K562 (cell line): Measurements from ENCODE around the gene AOC3.

ENCODE experiments used
- CEBPG ChIP-seq, 3 experiments: fragments of 200-800 bp in 1 of 3; sonication (Bioruptor generic) in 1 of 3; sonication (generic) in 1 of 3; formaldehyde crosslinking in 1 of 3; IDR thresholded peaks in 2 of 3; conservative IDR thresholded peaks in 1 of 3; 2 replicates each; pipeline versions ENCODE4 v1.6.1 to v1.8.0; 2016 to 2022; ENCODE audit warnings: missing compliant biosample characterization in 2 of 3, missing genetic modification characterization in 2 of 3, mild to moderate bottlenecking in 1 of 3, missing genetic modification reagents in 1 of 3
- E2F1 ChIP-seq: sonication (generic); formaldehyde crosslinking; IDR thresholded peaks from 2 replicates; pipeline ENCODE4 v1.8.1; 2023; ENCODE audit warnings: mild to moderate bottlenecking, missing genetic modification reagents, moderate library complexity
- E2F8 ChIP-seq: fragments of 450-650 bp; IDR thresholded peaks from 2 replicates; pipeline ENCODE4 v1.7.1; 2018; ENCODE audit warnings: mild to moderate bottlenecking, low read depth; ENCODE audit not compliant: partially characterized antibody
- EZH2 ChIP-seq: IDR thresholded peaks from 2 replicates; pipeline ENCODE4 v1.6.1; 2012; ENCODE audit warnings: low read depth, mild to moderate bottlenecking, inconsistent platforms, low read length, borderline replicate concordance
- HDAC6 ChIP-seq: IDR thresholded peaks from 2 replicates; pipeline ENCODE4 v1.6.1; 2012; ENCODE audit warnings: low read depth, mild to moderate bottlenecking, control low read depth, inconsistent platforms, low read length, moderate library complexity
- MAZ ChIP-seq, 2 experiments: fragments of 450-650 bp in 1 of 2; sonication (generic) in 1 of 2; formaldehyde crosslinking; IDR thresholded peaks in 1 of 2; conservative IDR thresholded peaks in 1 of 2; 2 replicates each; pipeline versions ENCODE4 v1.4.0 to v1.5.0; 2020; ENCODE audit warnings: mild to moderate bottlenecking in 1 of 2, missing genetic modification reagents in 1 of 2
- NKRF ChIP-seq: fragments of 450-650 bp; IDR thresholded peaks from 2 replicates; pipeline ENCODE4 v1.6.1; 2016; ENCODE audit warnings: borderline replicate concordance
- PRDM10 ChIP-seq: fragments of 450-650 bp; IDR thresholded peaks from 2 replicates; pipeline ENCODE4 v1.6.1; 2018; ENCODE audit not compliant: partially characterized antibody
- TCF7L2 ChIP-seq: fragments of 150-350 bp; IDR thresholded peaks from 2 replicates; pipeline ENCODE4 v1.6.1; 2016; ENCODE audit warnings: low read depth, mild to moderate bottlenecking, low read length, moderate library complexity

GRCh38 chr17:42871647-42872046 lies 20.6 kb downstream of the AOC3 start:
- TF ChIP-seq TCF7L2: no peak
- TF ChIP-seq E2F1 (CRISPR knock-in tag): no peak
- TF ChIP-seq HDAC6: no peak
- no peak for TF ChIP-seq NKRF
- no peak for TF ChIP-seq EZH2
- no peak for TF ChIP-seq MAZ (CRISPR knock-in tag; conservative IDR thresholded peaks at IDR 0.05 in 1 of 2, IDR thresholded peaks at IDR 0.05 in 1 of 2)
- TF ChIP-seq CEBPG (CRISPR knock-in tag; IDR thresholded peaks at IDR 0.05): no peak
- no peak for TF ChIP-seq CEBPG (tag; conservative IDR thresholded peaks at IDR 0.05 in 1 of 2, IDR thresholded peaks at IDR 0.05 in 1 of 2)
- no peak for TF ChIP-seq E2F8
- TF ChIP-seq PRDM10: no peak
